WI38 (cell line): ENCODE measurements around the gene COL6A3.

Source experiments
- H3K4me3 ChIP-seq: 2 replicates; pipeline ENCODE4 v1.5.1; 2011; ENCODE audit warnings: low read depth, mild to moderate bottlenecking, control low read depth, low read length
- CTCF ChIP-seq: IDR thresholded peaks from 2 replicates; pipeline ENCODE4 v1.5.1; 2012; ENCODE audit warnings: low read depth, mild to moderate bottlenecking, control low read depth, low read length

COL6A3 gene

GRCh38 chr2:237405006-237405559 lies 8.9 kb downstream of the COL6A3 start:
- no peak for TF ChIP-seq CTCF
- H3K4me3 ChIP-seq: no peak overlapping the region

DNA sequence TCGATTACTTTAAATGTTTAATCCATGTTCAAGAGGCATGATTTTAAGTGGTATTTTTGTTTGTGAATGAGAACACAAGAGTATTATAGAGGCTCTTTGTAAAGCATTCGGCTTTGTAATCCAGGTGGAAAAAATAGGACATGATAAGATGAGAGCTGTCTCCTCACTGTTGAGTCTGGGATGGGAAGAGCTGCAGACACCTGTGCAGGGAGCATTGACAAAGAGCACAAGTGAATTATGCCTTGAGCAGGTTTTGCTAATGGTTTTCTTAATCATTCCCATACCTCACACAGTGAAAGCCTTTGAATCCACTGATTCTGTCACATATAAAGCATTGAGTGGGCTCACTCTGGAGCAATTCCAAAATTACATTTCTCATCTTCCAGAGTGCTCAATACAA lies 9.6 kb downstream of the COL6A3 start:
- no peak for TF ChIP-seq CTCF
- no peak overlapping the region for H3K4me3 ChIP-seq

DNA sequence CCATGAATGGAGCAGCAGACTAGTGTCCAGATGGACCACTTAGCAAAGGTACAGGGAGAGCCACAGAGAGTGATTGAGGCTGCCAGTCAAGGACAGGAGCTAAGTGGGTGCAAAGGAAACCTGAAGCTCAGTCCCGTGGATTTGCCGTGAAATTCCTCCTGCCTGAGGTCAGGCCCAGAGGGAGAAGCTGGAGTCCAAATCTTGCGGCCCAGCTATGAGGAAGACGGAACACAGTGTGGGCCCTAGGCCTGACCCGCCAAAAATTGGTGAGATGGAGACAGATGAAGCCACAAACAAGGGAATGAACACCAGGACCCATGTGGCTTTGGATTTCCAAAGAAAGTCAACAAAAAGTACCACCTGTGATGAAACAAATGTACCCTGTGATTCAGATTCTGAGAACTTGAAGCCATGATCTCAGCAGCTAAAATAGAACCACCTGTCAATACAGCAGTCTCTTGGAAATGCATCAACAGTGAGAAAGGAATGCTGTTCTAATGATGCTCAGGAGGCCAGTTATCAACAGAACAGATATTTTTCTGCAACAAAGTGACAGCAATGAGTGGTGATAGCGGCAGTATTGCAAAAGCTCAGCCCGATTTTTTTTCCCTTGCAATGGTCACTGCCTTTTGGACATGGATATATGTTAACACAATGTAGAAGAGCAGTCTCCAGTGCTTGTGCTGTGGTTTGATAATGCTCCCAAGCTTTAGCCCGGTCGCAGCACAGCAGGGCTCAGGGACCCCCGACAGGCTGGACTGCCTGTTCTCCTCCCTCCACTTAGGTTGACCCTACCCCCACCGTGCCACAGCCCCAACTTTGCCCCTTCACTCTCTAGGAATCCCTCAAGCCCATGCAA lies 10.7 kb downstream of the COL6A3 start:
- H3K4me3 ChIP-seq: no peak overlapping the region
- no peak for TF ChIP-seq CTCF

- TF ChIP-seq CTCF: no peak
Observed at GRCh38 chr2:237400199-237400598, 13.8 kb downstream of the COL6A3 start.

DNA sequence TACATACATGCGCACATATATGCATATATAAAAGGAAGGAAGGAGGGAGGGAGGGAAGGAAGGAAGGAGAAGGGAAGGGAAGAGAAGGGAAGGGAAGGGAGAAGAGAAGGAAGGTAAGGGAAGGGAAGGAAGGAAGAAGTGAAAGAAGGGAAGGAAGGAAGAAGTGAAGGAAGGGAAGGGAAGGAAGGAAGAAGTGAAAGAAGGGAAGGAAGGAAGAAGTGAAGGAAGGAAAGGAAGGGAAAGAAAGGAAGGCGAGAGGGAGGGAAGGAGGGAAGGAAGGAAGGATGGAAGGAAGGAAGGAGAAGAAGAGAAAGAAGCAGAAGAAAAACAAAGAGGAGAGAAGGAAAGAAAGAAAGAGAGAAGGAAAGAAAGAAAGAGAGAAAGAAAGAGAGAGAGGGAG lies 16.9 kb downstream of the COL6A3 start:
- no peak overlapping the region for H3K4me3 ChIP-seq
- TF ChIP-seq CTCF: no peak

More at GRCh38 chr2:237400199-237400598, 13.8 kb downstream of the COL6A3 start:
- no peak overlapping the region for H3K4me3 ChIP-seq

- no peak for TF ChIP-seq CTCF
- no peak overlapping the region for H3K4me3 ChIP-seq
Observed at GRCh38 chr2:237393523-237393922, 20.4 kb downstream of the COL6A3 start.

DNA sequence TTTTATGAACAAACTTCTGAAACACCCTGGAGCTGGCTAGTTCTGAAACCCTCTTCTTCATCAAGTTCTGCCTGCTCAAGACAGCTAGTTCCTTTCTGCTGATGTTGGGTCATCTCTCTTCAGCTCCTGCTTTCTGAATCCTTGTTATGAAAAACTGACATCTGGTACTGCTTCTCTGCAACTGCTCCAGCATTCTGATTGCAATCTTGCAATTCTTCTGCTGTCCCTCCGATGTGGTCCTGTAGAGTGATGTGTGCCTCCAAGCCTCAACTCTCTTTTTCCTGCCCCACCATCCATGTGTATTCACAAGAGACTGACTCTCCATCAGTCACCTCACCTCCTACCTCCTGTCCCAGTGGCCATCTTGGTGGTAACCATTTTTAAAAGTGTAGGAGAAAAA lies 21.8 kb downstream of the COL6A3 start:
- H3K4me3 ChIP-seq: no peak overlapping the region
- no peak for TF ChIP-seq CTCF
